HCT116 (cell line): ENCODE results near the gene FRMD7. TPM values are rescaled to one million over a fixed set of nuclear protein-coding genes. Genes with fewer than 3 reads are reported as not detected.

Experiments used
- ATAC-seq: fragments of 200-7000 bp; cut with Tn5 transposase; 2 replicates; pipeline ENCODE4 v1.9.1; 2020; ENCODE audit warnings: mild to moderate bottlenecking, moderate library complexity
- BruUV-seq: library from RNA; stranded (reverse); fragments of 400-500 nt; replicated peaks from 2 replicates; lab custom pipeline; 2021; lab: Mats Ljungman, UMichigan
- CTCF ChIA-PET: fragments of 300-600 bp; sonication (Branson Sonifier 250); formaldehyde crosslinking; loops from one replicate; lab custom pipeline; 2021; ENCODE audit warnings: antibody characterized with exemption; lab: Charles Lee
- POLR2A ChIA-PET: fragments of 300-600, 350-600 bp; sonication (Branson Sonifier 250); formaldehyde crosslinking; loops from one replicate; lab custom pipeline; 2021; ENCODE audit warnings: antibody characterized with exemption; lab: Charles Lee
- RAD21 ChIA-PET, 2 experiments: fragments of 300-600 bp; sonication (Branson Sonifier 250); formaldehyde crosslinking; loops; one replicate each; lab custom pipeline; 2023; ENCODE audit warnings: low total read pairs in 2 of 2; ENCODE audit not compliant: uncharacterized antibody in 2 of 2, unreplicated experiment in 2 of 2, low non-redundant PET in 1 of 2; lab: Charles Lee
- DNase-seq: peaks from one replicate; pipeline ENCODE4 v3.0.0-alpha.2; 2010; ENCODE audit warnings: low read depth, low spot score
- H2AFZ ChIP-seq: fragments of 200-600 bp; shearing (Covaris generic), sonication (generic); 2 replicates; pipeline ENCODE4 v1.6.1; 2017; ENCODE audit warnings: low read depth, mixed run types, mixed read lengths, antibody characterized with exemption, low read length; ENCODE audit not compliant: poor library complexity, severe bottlenecking
- H3K27ac ChIP-seq: 2 replicates; pipeline ENCODE4 v1.5.1; 2012; ENCODE audit warnings: low read depth, low read length
- H3K27me3 ChIP-seq: fragments of 200-600 bp; sonication (generic); 2 replicates; pipeline ENCODE4 v1.6.1; 2016; ENCODE audit warnings: mixed run types, low read length, mixed read lengths; ENCODE audit not compliant: insufficient read depth
- H3K36me3 ChIP-seq, 2 experiments: fragments of 200-500 bp in 1 of 2; fragments of 200-600 bp in 1 of 2; sonication (Bioruptor generic) in 1 of 2; sonication (generic) in 1 of 2; 2 replicates each; pipeline versions ENCODE4 v1.5.1 to v1.6.1; 2014 to 2016; ENCODE audit warnings: low read length in 2 of 2, inconsistent platforms in 1 of 2, mixed read lengths in 1 of 2, mixed run types in 1 of 2; ENCODE audit not compliant: insufficient read depth in 2 of 2, control insufficient read depth in 1 of 2
- H3K4me1 ChIP-seq, 2 experiments: fragments of 200-600 bp in 1 of 2; sonication (generic) in 1 of 2; 2 replicates each; pipeline versions ENCODE4 v1.5.1 to v1.6.1; 2012 to 2017; ENCODE audit warnings: low read length in 2 of 2, inconsistent platforms in 1 of 2, mild to moderate bottlenecking in 1 of 2, mixed read lengths in 1 of 2, mixed run types in 1 of 2, moderate library complexity in 1 of 2; ENCODE audit not compliant: insufficient read depth in 2 of 2, control insufficient read depth in 1 of 2
- H3K4me2 ChIP-seq: fragments of 200-600 bp; sonication (generic); 2 replicates; pipeline ENCODE4 v1.6.1; 2017; ENCODE audit warnings: mixed run types, low read length, mixed read lengths
- H3K4me3 ChIP-seq, 2 experiments: fragments of 200-600 bp in 1 of 2; sonication (generic) in 1 of 2; replicated peaks in 1 of 2; 2 replicates each; pipeline ENCODE4 v1.5.1; 2011 to 2016; ENCODE audit warnings: low read length in 2 of 2, control low read depth in 1 of 2, low read depth in 1 of 2, mild to moderate bottlenecking in 1 of 2, mixed read lengths in 1 of 2, mixed run types in 1 of 2
- H3K79me2 ChIP-seq: fragments of 200-600 bp; sonication (generic); 2 replicates; pipeline ENCODE4 v1.6.1; 2017; ENCODE audit warnings: mild to moderate bottlenecking, mixed run types, low read length, moderate library complexity, mixed read lengths; ENCODE audit not compliant: insufficient read depth
- H3K9ac ChIP-seq: fragments of 200-600 bp; sonication (generic); 2 replicates; pipeline ENCODE4 v1.6.1; 2016; ENCODE audit warnings: low read length, mixed read lengths
- H3K9me2 ChIP-seq: fragments of 200-600 bp; sonication (generic), shearing (Covaris generic); 2 replicates; pipeline ENCODE4 v1.6.1; 2017; ENCODE audit warnings: mixed run types, mild to moderate bottlenecking, moderate library complexity; ENCODE audit not compliant: insufficient read depth
- H3K9me3 ChIP-seq, 2 experiments: fragments of 200-500 bp in 1 of 2; fragments of 200-600 bp in 1 of 2; sonication (Bioruptor generic) in 1 of 2; sonication (generic) in 1 of 2; 2 replicates each; pipeline ENCODE4 v1.6.1; 2014 to 2017; ENCODE audit warnings: low read length in 2 of 2, mixed read lengths in 2 of 2, inconsistent platforms in 1 of 2, low read depth in 1 of 2, mild to moderate bottlenecking in 1 of 2, mixed run types in 1 of 2, moderate library complexity in 1 of 2; ENCODE audit not compliant: control insufficient read depth in 1 of 2, insufficient read depth in 1 of 2
- H4K20me1 ChIP-seq: fragments of 200-600 bp; sonication (generic), shearing (Covaris generic); 2 replicates; pipeline ENCODE4 v1.6.1; 2017; ENCODE audit warnings: mixed run types, mild to moderate bottlenecking, moderate library complexity; ENCODE audit not compliant: insufficient read depth
- EGR1 ChIP-seq: IDR thresholded peaks from 2 replicates; pipeline ENCODE4 v1.6.1; 2012; ENCODE audit warnings: low read depth
- ELF1 ChIP-seq: IDR thresholded peaks from 2 replicates; pipeline ENCODE4 v1.6.1; 2012; ENCODE audit warnings: low read depth, borderline replicate concordance
- EZH2 ChIP-seq: fragments of 200-600 bp; sonication (generic); IDR thresholded peaks from 2 replicates; pipeline ENCODE4 v1.6.1; 2017; ENCODE audit warnings: antibody characterized with exemption, mixed run types
- JUND ChIP-seq: IDR thresholded peaks from 2 replicates; pipeline ENCODE4 v1.6.1; 2012
- SIN3A ChIP-seq: IDR thresholded peaks from 2 replicates; pipeline ENCODE4 v1.6.1; 2012; ENCODE audit warnings: low read depth
- SP1 ChIP-seq: IDR thresholded peaks from 2 replicates; pipeline ENCODE4 v1.6.1; 2012; ENCODE audit warnings: low read depth
- TCF7L2 ChIP-seq: IDR thresholded peaks from 2 replicates; pipeline ENCODE4 v1.7.0; 2011; ENCODE audit warnings: borderline replicate concordance, inconsistent platforms; ENCODE audit not compliant: insufficient read depth, insufficient read length; ENCODE audit errors: extremely low read depth
- ZFX ChIP-seq: fragments of 450-650 bp; IDR thresholded peaks from 2 replicates; pipeline ENCODE4 v1.6.1; 2017
- intact Hi-C: fragments of 100-400 bp; cut with micrococcal nuclease; formaldehyde crosslinking; loops from 2 replicates; pipeline ENCODE4 v1.10.0; 2022
- total RNA-seq: library from RNA; stranded (reverse); gene quantifications from one replicate; pipeline ENCODE4 v1.2.1, GENCODE V29; 2021; ENCODE audit not compliant: unreplicated experiment
- TF ChIP-seq, protein P1 (sequence below), 3 experiments: fragments of 200-600 bp in 1 of 3; sonication (generic) in 1 of 3; IDR thresholded peaks in 2 of 3; conservative IDR thresholded peaks in 1 of 3; 2 replicates each; pipeline ENCODE4 v1.5.1; 2012 to 2017; ENCODE audit warnings: low read depth in 2 of 3, low read length in 2 of 3, antibody characterized with exemption in 1 of 3, borderline replicate concordance in 1 of 3, control low read depth in 1 of 3, mild to moderate bottlenecking in 1 of 3, mixed read lengths in 1 of 3, mixed run types in 1 of 3, moderate library complexity in 1 of 3; ENCODE audit not compliant: insufficient read depth in 1 of 3
- TF ChIP-seq, protein P2 (sequence below): IDR thresholded peaks from 2 replicates; pipeline ENCODE4 v1.6.1; 2012; ENCODE audit warnings: low read depth

Gene FRMD7
- total RNA-seq, 1 experiment from 2014 or later: not detected

DNA sequence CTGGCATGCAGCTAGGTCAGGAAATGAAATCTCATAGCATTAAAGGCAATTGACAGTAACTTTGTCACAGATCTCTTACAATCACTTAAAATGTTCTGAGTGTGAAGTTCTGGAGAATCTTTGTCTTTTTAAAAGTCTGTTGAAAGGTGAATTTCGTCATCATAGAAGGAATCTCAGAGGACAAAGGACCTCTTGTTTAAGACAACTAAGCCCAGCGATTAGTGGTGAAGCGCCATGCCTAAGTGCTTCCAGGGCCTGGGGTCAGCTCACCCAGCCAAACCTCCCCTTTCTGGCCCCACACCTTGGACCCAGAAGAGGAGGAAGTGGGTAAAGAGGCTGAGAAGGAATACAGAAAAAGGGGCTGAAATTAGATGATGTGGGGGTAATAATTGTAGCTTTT lies 8.5 kb downstream of the FRMD7 start:
- H3K9me2 ChIP-seq: no peaks in the 10 kb centered on the region
- no peaks in the 10 kb centered on the region for H3K9me3 ChIP-seq
- H3K4me2 ChIP-seq: no peak overlapping the region
- H3K27ac ChIP-seq: no peak overlapping the region
- POLR2A ChIA-PET: no interaction called here
- CTCF ChIA-PET: no interaction called here
- H3K36me3 ChIP-seq: no peaks in the 10 kb centered on the region
- ATAC-seq (no peak), DNase-seq (no peak)
- no peak overlapping the region for H3K9ac ChIP-seq
- no peaks in the 10 kb centered on the region for H3K4me1 ChIP-seq
- H3K79me2 ChIP-seq: no peaks in the 10 kb centered on the region
- TF ChIP-seq SIN3A (no peak), TCF7L2 (no peak), ELF1 (no peak), JUND (no peak), EGR1 (no peak), ZFX (no peak), EZH2 (no peak), SP1 (no peak)
- TF ChIP-seq, protein P1, sequence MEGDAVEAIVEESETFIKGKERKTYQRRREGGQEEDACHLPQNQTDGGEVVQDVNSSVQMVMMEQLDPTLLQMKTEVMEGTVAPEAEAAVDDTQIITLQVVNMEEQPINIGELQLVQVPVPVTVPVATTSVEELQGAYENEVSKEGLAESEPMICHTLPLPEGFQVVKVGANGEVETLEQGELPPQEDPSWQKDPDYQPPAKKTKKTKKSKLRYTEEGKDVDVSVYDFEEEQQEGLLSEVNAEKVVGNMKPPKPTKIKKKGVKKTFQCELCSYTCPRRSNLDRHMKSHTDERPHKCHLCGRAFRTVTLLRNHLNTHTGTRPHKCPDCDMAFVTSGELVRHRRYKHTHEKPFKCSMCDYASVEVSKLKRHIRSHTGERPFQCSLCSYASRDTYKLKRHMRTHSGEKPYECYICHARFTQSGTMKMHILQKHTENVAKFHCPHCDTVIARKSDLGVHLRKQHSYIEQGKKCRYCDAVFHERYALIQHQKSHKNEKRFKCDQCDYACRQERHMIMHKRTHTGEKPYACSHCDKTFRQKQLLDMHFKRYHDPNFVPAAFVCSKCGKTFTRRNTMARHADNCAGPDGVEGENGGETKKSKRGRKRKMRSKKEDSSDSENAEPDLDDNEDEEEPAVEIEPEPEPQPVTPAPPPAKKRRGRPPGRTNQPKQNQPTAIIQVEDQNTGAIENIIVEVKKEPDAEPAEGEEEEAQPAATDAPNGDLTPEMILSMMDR (IDR thresholded peaks at IDR 0.05 in 2 of 3, conservative IDR thresholded peaks at IDR 0.05 in 1 of 3; ENCODE audit: borderline replicate concordance in 1 of 3, insufficient read depth in 1 of 3, low read depth in 2 of 3, low read length in 2 of 3): no peak
- TF ChIP-seq, protein P2, sequence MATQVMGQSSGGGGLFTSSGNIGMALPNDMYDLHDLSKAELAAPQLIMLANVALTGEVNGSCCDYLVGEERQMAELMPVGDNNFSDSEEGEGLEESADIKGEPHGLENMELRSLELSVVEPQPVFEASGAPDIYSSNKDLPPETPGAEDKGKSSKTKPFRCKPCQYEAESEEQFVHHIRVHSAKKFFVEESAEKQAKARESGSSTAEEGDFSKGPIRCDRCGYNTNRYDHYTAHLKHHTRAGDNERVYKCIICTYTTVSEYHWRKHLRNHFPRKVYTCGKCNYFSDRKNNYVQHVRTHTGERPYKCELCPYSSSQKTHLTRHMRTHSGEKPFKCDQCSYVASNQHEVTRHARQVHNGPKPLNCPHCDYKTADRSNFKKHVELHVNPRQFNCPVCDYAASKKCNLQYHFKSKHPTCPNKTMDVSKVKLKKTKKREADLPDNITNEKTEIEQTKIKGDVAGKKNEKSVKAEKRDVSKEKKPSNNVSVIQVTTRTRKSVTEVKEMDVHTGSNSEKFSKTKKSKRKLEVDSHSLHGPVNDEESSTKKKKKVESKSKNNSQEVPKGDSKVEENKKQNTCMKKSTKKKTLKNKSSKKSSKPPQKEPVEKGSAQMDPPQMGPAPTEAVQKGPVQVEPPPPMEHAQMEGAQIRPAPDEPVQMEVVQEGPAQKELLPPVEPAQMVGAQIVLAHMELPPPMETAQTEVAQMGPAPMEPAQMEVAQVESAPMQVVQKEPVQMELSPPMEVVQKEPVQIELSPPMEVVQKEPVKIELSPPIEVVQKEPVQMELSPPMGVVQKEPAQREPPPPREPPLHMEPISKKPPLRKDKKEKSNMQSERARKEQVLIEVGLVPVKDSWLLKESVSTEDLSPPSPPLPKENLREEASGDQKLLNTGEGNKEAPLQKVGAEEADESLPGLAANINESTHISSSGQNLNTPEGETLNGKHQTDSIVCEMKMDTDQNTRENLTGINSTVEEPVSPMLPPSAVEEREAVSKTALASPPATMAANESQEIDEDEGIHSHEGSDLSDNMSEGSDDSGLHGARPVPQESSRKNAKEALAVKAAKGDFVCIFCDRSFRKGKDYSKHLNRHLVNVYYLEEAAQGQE: no peak
- H4K20me1 ChIP-seq: no peaks in the 10 kb centered on the region
- RAD21 ChIA-PET: no interaction called here
- H3K27me3 ChIP-seq: no peaks in the 10 kb centered on the region
- intact Hi-C loops: no loop called here
- no peak overlapping the region for H3K4me3 ChIP-seq
- H2AFZ ChIP-seq: no peak overlapping the region
- BruUV-seq: no TSS peak
